NCI-H446 (cell line): ENCODE data around the gene DKK3.
"Not testable (repeated sequence)": the region's sequence is repeated elsewhere in the genome, so short reads cannot be mapped to it uniquely, and the experiment has no call there.

Experiments
- DNase-seq, 2 experiments: peaks; one replicate each; lab custom pipeline; 2025; lab: John Stamatoyannopoulos, UW

The DKK3 gene

DNA sequence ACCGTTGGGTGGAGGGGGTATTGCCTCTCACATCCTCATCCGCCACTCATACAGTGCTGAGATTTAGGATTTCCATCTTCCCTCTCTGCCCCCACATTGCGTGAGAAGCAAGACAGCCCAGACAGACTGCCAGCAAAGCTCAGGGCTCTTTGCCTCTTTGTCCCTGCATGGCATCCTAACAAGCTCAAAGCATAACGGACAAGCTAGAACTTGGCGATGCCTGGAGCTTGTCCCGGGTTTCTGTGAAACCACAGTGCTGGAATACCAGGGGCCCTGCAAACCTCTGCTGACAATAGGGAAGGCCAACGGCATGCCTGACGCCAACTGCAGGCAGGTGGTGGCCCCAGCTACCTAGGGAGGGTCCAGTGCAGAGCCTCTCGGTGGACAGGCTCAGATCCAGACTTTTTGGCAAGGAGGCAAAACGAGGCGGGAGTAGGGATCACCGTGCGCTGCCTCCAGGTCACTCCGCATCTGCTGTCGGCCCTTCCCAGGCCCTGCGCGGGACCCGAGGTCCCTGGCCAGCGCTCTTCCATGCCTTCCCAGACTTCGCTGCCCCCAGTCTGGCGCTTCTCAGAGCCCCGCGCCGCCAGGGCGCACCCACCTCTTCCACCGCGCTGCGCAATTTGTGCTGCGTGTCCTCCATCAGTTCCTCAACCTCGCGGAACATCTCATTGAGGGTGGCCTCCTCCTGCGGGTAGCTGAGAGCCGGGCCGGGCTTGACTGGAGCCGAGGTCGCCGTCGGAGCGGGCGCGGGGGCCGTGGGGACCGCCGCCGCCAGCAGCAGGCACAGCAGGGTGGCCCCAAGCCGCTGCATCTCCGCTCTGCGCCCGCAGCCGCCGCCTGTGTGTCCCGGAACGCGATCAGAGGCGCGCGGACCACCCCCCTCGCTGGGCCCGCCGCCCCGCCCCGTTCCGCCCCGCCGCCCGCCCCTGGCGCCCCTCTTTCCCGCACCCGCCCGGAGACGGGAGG lies at the start of gene DKK3:
Gene DKK3 (minus strand): TSS at position 858 of the 969 bp plus-strand sequence. CDS start 44 bp downstream, at position 814.
- peak in 1 of 2 experiments; percentile 18 for DNase-seq

DNA sequence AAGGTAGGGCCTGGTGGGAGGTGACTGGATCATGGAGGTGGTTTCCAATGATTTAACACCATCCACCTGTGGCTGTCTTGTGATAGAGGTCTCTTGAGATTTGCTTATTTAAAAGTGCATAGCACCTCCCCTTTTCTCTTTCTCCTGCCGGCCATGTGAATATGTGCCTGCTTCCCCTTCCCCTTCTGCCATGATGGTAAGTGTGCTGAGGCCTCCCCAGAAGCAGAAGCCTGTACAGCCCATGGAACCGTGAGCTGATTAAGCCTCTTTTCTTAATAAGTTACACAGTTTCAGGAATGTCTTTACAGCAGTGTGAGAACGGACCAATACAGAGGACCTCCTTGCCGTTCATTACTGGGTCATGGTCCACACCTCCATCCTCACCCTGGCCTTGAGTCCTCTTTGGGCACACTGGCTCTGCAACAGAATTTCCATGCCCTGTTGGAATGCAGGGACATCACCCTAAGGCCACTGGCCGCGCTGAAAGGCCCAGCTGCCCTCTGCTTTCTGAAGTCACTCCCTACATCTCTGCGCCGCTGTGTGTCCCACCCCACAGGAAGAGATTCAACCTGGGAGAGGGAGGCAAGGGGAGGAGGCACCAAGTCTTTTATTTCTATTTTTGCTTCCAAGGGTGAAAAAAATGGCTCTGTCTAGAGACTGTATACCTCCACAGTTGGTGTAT lies 49.0 kb upstream of the DKK3 start:
- DNase-seq, result no peak

DNA sequence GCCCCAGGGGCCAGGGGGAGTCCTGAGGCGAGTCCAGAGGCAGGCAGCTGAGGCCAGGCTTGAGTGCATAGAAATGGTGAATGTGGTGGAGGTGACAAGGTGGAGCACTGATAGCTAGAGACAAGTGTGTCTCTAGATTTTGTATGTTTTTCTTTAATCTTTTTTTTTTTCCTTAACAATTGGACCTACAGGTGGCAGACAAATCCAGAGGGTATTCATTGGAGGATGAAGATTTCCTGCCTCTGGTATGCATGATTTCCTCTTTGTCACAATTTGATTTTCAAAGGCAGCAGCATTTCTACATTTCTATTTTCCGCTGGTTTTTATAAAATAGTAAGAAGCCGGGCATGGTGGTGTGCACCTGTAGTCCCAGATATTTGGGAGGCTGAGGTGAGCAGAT lies 47.7 kb upstream of the DKK3 start:
- DNase-seq, result no peak

DNA sequence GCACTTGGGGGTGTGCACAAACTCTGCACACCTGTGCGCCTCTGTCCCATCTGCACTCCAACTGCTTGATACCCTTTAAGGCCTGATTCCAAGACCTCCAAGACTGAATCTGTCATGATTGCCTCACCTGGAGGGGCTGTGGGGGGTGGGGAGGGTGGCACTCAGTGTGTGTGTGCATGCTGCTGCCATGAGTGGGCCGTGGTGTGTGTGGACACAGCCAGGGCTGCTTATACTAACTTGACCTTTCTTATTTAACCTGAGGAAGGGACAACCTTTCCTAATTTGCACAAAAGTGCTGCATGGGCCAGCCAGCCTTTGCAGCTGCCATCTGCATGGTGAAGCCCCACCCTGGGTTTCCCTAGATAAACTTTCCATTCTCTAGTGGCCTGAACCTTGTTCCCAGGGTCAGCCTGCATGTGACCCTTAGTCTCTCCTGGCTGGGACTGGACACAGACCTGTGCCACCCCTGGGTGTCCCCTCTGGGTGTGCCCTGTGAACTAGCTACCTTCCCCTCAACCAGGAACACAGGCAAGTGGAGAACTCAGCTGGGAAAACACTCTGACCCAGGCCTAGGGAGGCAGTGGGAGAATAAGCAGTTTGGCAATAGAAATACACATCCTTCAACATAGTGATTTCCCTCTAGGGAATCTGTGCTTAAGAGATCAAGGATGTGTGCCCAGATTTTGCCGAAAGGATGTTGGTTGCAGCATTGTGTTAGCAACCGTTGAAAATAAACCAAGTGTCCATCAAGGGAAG lies 45.4 kb upstream of the DKK3 start:
- no peak for DNase-seq

DNA sequence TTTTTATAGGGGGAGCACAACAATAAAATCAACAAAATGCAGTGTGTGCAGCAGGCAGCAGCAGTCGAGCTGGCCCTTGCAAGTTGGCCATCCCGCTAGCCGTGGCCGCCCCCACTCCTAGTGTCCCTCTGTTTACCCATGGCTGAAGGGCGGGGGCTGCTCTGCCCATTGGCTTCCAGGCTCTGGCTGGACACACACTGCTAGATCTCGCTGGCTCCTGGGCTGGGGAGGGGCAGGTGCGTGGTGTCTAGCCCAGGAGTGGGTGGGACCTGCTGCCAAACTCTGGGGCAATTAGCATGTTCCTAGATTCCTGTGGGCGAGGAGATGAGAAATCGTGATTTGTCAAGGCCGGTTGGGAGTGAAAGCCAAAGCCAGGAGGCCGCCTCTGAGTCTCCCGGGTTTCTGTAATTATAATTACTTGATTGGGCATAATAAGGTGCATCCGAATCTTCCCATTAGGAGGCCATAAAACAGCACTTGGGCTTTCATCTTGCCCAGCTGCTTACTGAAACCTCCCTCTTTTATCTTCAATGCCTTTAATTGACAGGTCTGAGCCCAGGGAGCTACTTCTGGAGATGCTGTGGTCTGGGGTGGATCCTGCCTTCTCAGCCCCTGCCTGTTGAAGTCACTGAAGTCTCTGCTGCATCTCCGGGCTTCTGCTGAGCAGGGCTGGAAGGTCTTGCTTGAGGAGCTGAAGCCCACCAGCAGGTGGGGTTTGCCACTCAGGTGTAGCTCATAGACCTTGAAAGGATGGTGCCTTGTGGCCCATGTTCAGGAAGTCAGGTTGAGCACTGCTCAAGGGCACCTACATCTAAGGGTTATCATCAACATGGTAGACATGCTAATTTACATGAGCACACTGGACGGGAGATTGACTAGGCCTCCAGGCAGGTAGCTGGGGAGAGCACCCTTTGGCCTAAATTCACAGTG lies 44.5 kb upstream of the DKK3 start:
- no peak for DNase-seq

DNA sequence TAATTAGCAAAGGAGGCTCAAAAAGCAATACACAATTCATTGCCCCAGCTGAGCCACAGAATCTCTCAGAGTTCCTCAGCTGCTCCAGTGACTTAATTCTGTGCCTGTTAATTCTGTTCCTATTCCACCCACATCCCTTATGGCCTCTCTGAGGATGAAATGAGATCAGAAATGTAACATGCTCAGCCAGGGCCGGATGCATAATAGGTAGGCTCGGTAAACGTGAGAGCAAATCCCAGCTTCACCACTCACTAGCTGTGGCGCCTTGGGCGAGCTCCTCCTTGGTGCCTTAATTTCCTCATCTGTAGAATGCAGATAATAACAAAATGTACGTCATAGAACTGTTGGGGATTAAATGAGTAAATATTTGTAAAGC lies 42.8 kb upstream of the DKK3 start:
- no peak for DNase-seq

DNA sequence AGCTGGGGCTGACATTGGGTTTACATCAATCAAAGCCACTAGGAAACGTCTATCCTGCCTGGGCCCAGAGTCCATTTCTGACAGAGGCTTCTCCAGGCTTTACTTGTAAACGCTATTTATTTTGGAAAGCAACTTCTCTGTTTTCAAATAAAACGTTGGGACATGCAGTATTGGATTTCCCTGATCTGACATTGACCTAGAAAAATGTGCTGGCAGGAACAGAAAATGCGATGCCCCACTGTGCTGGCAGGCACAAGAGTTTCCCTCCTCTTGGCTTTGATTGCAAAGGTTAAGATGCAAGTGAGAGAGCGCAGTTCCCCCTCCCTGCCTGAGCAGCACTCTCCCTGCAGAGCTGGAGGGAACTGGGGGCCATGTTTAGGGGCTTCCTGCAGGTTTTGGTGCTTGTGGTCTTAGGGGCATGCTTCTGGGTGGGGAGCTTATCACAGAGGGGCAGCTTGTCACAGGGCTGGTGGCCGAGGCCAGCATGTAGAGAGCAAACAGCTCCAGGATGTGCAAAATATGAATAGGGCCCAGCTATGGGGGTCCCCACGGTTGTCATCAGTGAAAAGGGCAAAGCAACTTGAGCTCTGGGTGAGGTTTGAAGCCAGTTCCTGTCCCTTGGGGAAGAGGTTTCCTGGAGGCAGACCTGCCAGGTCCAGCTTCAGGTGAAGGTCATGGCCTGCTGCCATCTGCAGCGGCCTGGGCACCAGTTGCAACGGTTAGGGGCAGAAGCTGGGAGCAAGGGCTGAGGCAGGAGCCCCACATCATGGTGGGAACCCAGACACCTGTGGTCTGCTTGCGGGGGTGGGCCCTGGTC lies 42.3 kb upstream of the DKK3 start:
- peak in 1 of 2 experiments; percentile 68 for DNase-seq

DNA sequence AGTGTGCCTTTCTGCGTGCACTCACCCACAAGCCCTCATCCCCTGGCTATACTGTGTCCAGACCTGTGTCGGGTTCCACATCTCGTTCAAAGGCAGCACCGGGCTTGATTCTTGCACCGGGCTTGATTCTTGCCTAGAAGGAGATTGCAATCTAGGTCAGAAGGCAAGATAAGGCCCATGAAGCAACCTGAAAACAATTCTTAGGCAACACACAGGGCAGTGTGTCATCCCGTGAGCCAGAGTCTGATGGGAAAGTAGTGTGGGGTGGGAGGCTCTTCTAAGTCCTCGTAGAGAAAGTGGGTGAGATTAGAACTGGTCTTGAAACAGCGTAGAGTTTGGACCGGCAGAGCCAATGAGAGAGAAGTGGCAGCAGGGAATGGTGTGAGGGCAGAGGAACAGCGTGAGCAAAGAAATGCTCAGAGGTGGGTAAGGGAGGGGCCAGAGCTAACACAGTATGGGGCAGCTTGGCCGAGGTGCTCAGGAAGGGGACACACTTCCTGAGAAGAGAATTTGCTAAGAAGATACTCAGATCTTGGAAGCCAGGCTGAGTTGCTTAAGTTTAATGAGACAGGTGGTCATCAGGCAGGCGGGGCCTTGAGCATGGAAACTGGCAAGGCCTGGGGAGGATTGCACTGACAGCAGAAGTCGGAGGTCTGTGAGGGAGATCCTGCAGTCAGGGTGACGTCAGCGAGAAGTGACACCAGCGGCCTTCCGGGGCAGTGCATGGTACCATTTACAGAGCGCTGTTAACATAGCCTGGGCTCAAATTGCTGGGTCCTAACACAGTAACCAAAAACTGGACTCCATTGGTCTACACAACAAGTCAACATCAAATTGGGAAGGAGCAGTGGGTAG lies 40.7 kb upstream of the DKK3 start:
- DNase-seq, result no peak

DNA sequence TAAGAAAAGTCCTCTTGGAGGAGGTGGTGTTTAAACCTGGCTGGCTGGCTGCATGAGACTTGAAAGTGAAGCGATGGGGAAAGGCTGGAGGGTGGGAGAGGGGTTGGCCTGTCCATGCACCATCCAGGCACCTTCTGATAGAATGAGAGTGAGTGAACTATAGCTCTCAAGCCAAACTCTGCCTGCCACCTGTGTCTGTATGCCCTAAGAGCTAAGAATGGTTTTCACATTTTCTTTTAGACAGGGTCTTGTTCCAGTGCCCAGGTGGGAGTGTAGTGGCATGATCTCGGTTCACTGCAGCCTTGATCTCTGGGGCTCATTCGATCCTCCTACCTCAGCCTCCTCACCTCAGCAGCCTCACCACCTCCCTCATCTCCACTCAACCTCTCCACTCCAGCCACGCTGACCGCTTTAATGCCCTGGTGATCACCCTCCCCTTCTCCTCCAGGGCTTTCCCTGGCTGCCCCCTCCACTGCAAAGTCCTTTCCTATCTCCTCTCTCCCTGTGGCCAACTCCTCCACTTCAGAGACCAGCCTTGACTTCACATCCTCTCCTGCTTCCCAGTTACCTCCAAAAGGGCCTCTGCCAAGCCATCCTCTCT lies 38.3 kb upstream of the DKK3 start:
- no peak for DNase-seq

DNA sequence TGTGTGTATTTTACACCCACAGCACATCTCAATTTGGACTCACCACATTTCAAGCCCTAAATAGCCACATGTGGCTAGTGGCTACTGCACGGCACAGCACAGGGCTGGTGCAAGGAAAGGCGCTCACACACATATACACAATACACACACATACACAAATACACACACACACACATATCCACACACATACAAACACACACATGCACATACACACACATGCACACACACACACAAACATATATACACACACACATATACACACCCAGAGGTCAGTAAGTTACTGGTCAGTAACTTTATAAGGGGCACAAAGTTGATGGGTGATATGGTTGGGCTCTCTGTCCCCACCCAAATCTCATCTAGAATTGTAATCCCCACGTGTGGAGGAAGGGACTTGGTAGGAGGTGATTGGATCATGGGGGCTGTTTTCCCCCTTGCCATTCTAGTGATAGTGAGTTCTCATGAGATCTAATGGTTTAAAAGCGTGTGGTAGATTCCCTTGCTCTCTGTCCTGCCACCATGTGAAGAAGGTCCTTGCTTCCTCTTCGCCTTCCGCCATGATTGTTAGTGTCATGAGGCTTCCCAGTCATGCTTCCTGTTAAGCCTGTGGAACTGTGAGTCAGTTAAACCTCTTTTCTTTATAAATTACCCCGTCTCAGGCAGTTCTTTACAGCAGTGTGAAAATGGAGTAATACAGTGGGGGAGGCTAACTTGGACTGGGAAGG lies 37.6 kb upstream of the DKK3 start:
- no peak for DNase-seq

DNA sequence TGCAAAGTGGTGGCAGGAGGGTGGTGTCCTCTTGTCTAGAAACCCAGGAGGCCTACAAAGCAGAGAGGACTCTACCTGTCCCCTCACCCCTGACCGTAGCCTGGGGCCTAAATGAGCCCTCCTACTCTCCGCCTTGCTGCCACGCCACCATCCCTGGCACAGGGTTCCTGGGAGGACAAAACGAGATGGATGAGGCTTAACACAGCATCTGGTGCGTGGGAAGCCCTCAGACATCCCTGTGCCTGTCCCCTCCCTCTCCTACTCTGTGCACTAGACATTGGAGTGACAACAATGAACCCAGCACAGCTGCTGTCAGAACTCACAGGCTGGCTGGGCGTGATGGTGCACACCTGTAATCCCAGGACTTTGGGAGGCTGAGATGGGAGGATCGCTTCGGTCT lies 36.4 kb upstream of the DKK3 start:
- no peak for DNase-seq

DNA sequence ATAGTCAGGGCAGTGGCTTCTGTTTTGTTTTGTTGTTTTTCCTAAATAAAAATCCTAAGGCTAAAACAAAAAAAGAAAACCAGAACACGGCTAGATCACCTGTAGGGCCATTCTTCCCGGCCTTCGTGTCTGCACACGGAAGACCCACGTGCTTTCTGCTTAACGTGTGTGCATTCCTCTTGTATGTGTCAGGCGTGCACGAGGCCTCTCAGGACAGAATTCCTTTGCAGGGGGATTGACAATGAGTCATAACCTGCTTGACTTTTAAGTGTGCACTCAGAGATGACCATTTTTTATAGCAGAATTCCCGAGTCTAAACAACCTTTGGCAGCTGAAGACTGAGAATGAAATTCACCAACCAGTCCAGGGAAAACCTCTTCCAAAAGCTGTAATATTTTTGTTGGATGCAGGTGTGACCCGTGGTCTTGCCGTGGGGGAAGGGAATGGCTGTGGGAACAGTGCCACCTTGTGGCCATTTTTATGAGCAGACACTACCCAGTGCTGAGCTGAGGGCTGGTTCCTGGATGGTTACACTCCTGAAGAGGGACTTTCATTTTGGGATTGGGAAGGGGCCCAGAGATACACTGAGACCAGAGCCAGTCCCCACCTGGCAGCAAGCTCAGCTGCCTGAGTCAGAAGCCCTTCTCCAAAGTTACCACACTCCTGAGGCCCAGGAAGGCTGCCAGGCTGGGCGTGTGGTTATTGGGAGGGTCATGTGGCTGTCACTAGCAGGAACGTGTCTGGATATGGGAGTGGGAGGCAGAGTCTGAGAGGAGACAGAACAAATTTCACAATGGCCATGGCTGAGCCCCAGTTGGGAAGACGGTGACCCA lies 35.7 kb upstream of the DKK3 start:
- DNase-seq, result peak; percentile 45 to 84

DNA sequence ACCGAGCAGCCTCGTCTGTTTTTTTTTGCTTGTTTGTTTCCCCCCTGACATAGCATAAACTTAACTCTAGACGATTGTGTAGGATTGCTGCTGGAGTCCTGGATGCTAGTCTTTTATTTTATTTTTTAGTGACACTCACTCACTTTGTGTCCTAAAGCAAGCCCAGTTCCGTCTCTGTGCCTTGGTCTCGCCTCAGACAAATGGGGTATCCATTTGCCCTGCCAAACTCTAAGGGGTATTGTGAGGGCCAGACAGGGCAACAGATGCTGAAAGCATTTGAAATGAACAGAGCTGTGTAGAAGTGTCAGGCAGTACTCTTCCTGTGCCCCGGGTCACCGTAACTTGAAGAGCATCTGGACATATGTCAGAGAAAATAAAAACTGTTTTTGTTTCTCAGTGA lies 34.8 kb upstream of the DKK3 start:
- no peak for DNase-seq

DNA sequence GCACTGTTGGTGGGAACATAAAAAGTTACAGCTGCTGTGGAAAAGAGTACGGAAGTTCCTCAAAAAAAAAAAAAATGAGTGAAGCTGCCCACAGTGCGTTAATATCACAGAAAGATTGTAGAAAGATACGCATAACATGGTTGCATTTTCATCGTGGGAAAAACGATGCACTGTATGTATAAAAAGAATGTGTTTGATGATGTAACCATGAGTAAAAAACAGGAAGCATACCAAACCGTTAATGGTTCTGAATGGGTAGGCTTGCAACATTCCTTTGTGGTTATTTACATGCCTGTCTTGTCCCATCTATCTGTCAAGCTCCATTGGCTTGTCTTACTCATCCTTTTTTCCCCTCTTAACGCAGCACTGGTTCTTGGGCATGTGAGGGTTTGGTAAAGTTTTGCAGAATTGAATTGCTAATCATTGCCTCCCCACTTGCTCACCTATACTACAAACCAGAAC lies 33.8 kb upstream of the DKK3 start:
- no peak for DNase-seq

DNA sequence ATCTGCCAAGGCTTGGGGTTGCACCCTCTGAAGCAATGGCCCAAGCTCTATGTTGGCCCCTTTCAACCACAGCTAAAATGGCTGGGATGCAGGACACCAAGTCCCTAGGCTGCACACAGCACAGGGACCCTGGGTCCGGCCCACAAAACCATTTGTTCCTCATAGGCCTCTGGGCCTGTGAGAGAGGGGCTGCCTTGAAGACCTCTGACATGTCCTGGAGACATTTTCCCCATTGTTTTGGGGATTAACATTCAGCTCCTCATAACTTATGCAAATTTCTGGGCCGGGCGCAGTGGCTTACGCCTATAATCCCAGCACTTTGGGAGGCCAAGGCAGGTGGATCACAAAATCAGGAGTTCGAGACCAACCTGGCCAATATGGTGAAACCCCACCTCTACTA lies 32.3 kb upstream of the DKK3 start:
- DNase-seq, result not testable (repeated sequence)

DNA sequence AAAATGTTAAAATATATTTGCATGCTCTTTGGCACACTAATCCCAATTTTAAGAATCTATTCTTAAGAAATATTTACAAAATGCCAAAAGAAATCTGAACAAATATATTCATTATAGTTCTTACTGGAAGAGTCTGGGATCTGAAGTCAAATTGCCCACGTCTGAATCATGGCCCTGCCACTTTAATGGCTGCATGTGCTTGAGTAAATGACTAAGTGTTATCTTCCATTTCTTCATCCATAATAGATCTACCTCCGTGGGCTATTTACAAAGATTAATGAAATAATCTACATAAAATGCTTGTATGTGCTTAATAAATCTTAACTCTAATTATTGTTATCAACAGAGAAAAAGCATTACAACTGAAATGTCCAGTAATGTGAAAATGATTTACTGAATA lies 24.5 kb upstream of the DKK3 start:
- DNase-seq, result no peak

DNA sequence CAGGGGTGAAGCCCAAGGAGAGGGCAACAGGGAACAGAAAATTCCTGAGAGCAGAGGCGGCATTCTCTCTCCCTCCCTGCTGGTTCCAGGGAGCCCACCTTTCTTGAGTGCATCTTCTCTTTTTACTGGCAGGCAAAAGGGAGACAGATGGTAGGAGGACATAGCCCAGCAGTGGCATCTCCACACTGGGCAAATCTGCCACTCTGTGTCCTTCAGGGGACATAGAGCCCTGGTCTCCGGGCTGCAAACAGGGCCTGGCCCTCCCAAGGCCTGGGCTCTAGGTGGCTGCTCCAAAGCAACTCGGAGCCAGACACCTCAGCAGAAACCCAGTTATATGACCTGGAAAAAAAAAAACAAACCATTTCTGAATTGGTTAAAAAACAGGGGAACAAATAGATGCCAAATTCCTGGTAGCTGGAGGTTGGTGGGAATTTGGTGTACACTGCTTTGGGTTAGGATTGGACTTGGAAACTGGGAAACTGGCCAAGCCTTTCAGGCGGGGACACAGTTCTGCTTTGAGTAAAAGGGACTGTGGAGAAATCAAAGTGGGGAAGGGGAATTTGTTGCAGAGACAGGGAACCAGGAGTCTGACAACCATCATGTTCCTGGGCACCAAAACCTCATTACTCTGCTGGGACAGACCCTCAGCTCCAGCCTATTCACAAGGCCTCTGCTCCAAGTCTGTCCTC lies 23.6 kb upstream of the DKK3 start:
- no peak for DNase-seq
